ENCODE measurements around the gene F12.

GRCh38 chr5:177354256-177354655 is 55.1 kb downstream of the F12 start:
- TF ChIP-seq POLR2A (IDR thresholded peaks at IDR 0.05) (no peak), POLR2AphosphoS5 (IDR thresholded peaks at IDR 0.05) (no peak), CTCF (IDR thresholded peaks at IDR 0.05) (no peak)
